CD4-positive, alpha-beta T cell treated with Interleukin-17A for 1 hour (primary cell): ENCODE data around the gene ARAP2.

ENCODE experiments used
- DNase-seq: peaks from one replicate; pipeline ENCODE4 v3.0.0-alpha.2; 2020

ARAP2 gene

DNA sequence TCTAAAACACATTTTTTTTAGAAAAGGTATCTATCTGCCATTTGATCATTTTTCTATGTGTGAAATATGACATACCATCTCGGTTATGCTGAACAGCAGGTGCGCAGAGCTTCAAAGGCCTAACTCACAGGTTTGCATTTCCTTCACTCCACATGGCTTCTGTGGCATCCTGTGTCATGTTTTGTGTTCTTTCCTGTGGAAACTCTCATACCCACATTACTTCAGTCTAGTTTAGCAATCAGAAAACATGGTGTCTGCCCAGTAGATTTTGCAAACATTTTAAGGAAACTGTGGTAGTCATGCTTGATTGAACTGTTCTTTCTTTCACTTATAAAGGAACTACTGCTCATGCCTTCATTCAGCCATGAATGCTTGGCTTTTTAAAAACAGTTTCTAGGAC, 11.3 kb upstream of the ARAP2 start:
- peak; percentile 87 for DNase-seq

DNA sequence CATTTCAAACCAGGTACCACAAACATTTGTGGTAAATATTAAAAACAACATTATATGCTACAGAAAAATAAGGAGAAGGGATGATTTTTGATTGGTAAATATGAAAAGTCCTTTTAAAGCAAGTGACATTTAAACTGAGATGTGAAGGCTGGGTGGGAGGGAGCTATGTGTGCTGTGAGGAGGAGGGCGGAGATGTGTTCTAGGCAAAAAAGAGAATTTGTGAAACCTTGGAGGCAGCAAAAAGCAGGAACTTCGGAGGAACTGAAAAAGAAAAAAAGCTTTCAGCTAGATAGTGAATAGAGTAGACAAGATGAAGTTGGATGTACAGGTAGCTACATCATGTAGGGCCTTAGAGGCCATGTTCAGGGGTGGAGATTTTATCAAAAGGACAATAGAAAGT, 10.1 kb upstream of the ARAP2 start:
- DNase-seq: no peak

DNA sequence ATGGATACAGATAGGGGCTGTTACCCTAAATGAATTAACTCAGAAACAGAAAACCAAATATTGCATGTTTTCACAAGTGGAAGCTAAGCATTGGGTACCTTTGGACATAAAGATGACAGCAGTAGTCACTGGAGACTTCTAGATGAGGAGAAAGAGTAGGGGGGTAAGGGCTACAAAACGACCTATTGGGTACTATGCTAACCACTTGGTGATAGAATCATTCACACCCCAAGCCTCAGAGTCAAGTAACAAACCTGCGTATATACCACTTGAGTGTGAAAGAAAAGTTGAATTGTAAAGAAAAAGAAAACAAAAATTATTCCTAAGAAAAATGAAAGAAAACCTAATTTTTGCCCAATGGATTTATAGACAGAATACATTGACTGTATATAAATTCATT, 7.7 kb upstream of the ARAP2 start:
- DNase-seq: peak; percentile 38

DNA sequence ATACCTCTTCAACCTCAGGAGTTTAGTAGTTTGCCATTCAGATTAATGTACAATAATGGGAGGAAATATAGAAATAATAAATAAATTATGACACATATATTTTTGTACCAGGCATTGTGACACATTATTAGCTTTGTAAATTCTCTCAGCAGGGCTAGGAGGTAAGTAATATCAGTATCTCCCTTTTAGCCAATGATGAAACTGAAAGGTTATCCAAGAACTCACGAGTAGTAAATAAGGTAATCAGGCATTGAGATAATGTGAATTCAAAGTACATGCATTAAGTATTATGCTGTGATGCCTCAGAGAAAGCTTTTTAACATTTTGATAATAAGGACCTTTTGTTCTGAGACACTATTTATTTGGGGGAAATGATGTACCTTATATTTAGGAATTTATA, 5.3 kb upstream of the ARAP2 start:
- DNase-seq: no peak

DNA sequence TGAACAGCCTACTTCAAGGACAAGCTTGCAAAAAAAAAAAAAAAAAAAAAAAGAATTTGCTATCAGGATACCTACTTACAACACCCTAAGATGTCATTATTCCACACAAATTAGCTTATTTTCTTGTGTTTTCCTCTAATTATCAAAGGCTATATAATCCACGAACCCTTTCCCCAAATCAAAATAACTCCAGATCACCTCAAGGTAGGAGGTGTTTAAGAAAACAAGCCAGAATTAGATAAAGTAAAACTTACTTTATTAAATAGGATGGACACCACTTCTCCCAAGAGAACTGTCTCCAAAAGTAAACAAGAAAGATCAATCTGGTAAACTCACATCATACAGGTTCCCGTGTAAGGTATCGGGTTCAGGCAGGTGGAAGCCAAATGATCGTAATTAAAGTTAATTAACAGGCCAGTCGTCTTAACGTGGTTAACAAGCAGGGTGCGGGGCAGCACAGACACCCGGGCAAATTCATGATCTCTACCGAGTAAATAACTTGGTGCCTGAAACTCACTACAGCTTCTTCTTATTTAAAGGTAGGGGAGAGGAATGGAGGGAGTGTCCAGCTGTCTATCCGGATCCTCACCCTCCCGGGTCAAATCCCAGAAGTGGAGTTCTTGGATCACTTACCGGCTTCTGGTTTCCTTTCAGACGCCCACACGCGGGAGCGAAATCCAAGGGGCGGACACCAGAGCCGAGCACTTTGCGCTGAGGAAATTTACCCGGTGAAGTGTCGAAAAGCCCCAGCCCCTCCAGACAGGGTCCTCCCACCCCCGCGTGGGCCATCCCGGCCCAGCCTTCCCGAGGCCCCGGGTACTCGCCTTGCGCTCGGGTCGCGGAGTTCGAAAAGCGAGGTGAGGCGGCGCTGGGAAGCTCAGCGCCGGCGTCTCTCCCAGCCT, 708 bp downstream of the ARAP2 start:
- DNase-seq: peak; percentile 55

DNA sequence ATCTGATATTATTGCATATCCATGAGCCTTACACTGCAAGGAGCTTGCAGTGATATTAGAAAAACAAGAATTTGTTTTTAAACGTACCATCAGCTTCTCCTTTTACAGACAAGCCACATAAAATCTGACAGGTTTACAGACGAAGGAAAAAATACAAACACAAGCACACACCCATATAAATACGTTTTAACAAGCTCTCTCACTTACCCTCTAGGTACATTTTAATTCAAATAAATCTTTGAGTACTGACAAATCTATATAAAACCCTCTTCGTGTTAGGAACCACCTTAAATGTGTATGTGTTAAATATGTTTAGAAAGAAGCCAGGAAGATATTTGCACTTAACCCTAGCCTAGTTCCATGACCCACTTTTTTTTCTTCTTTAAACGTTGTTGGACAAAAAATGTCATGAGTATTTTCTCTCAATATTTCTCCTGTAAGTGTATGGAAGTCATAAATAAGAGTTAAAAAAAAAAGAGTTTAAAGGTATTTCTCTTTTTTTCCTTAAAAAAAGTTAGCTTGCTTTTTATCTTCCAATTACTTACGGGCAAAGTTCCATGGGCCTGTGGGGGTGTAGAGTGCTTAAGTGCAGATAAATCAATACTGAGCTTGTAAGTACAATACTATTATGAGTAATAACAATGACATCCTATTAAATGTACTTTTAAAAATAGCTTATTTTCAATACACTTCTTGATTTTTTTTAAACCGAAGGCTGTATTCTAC, 1.5 kb downstream of the ARAP2 start:
- DNase-seq: no peak

DNA sequence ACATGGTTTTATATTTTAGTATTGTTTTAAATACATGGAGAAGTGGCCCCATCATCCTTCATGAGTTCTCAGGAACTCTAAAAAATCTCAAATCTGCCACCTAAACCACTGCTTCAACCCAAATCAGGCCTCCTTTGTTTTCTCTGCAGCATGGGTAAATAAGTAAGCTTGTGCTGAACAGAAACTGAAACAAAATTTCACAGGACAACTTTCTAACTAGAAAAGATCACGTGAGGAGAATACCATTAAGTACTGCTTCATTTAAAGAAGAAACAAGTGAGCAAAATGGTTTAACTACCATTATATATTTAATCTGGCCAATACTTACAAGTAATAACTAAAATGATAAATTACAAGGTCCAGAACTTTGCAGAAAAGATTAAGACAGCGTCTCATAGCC, 2.5 kb downstream of the ARAP2 start:
- peak; percentile 77 for DNase-seq

DNA sequence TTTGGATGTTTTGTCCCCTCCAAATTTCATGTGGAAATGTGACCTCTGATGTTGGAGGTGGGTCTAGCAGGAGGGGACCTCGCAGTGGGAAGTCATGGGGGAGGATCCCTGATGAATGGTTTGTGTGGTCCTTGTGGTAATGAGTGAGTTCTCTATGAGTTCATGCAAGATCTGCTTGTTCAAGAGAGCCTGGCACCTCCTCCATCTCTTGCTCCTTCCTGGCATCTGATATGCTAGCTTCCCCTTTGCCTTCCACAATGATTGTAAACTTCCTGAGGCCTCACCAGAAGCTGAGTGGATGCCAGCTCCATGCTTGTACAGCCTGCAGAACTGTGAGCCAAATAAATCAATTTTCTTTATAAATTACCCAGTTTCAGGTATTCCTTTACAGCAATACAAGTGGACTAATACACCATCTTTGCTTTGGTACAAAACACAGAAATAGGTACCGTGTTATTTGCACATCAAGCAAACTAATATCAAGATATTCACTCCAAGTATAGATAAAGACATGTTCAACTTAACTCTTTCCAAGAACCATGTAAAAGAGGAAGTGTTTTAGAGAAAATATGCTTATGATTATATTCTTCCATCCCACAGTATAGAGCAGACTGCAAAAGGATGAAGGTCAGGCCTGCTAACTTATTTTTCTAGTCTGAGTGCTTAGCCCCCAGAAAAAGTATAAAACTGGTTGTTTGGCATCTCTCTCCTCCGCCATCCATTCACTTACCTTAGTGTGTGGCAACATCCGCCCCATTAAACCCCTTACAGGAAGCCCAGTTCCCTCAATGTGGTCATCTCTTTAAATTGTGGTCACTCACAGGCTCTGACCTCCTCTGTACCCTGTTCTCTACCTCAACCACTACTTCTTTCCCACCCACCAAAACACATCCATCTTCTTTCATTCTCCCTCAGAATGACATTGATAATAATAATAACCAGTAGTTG, 6.7 kb downstream of the ARAP2 start:
- peak; percentile 39 for DNase-seq

DNA sequence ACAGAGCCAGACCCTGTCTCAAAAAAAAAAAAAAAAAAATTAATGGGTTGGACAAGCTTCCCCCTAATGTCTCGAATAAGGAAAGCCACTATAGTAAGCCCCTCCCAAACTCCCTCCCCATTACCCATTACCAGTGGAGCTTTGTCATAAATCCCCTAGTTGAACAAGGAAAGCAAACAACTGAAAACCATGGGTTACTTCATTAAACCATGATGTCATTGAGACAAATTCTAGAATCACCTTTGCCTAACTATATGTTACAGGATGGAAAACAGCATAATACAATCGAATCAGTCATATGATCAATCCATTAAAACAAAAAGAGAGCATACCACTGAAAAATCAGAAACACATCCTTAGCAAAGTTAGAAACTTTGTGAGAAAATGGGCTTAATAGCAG, 8.2 kb downstream of the ARAP2 start:
- DNase-seq: no peak

DNA sequence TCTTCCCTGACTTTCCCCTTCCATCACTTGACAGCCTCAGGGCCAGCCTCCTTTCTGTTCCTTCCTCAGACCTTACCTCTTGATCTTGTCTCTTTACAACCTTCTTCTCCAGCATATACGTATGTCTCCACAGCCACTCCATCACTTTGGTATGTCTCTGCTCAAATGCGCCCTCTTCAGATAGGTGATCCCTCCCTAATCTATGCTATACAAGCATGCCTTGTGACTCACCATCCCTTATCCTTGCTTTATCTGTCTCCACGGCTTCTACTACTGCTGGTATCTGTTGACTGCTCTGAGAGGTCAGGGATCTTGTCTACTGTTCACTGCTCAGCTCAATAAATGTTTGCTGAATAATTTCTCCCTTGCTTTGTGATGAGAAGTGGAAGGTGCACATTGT, 9.0 kb downstream of the ARAP2 start:
- no peak for DNase-seq

DNA sequence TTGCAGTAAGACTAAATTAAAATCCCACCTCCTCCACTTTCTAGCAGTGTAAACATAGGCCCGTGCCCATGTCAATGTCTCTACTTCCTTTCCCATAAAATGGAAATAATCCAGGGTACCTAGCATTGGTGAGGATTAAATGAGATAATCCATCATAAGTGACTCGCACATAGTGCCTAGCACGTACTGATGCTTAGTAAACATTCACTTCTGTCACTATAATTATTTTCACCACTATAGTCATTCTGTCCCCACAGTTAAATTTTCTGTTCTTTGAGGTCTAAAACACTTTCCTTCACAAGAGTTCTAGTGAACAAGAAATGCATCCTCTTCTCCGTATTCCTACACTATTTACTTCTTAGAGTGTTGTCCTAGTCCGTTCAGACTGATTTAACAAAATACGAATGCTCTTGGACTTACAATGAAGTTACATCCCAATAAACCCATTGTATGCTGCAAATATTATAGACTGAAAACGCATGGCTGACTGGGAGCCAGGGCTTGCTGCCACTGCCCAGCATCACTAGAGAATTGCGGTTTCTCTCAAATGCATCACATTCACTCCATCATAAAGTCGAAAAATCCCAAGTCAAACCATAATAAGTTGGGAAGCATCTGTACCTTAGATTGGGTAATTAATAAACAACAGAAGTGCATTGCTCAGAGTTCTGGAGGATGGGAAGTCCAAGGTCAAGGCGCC, 10.6 kb downstream of the ARAP2 start:
- no peak for DNase-seq

DNA sequence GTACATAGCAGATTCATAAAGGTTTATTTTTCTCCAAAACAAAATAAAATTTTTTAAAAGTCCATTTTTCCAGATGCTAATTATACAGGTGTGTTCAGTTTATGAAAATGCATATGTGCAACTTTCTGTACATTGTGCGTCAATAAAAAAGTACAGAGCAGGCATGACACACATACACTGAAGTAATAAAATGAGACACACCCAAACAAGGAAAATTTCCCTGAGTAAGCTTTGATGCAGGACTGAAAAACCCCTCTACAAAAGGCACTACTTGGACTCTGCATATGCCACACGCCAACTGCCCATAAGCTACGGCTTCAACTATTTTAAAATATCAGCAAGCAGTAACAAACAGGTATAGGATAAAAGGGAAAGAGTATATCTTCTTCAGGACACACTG, 13.8 kb downstream of the ARAP2 start:
- no peak for DNase-seq

DNA sequence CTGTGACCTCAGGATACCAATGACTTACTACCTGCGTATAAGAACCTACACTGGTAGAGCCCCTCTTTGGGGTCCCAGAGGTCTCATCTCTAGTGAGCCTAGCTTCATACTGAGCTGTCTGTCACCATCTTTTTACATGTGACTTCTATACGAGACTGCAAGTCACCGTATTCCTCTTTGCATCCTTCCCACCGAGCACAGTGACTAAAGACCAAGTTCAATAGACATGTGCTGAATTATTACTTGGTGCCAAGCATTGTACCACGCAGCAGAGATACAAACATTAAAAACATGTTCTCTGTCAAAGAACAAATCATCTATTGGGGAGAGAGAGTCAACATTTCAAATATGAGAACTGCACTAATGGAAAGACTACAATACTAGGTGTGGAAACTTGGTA, 16.4 kb downstream of the ARAP2 start:
- DNase-seq: no peak

DNA sequence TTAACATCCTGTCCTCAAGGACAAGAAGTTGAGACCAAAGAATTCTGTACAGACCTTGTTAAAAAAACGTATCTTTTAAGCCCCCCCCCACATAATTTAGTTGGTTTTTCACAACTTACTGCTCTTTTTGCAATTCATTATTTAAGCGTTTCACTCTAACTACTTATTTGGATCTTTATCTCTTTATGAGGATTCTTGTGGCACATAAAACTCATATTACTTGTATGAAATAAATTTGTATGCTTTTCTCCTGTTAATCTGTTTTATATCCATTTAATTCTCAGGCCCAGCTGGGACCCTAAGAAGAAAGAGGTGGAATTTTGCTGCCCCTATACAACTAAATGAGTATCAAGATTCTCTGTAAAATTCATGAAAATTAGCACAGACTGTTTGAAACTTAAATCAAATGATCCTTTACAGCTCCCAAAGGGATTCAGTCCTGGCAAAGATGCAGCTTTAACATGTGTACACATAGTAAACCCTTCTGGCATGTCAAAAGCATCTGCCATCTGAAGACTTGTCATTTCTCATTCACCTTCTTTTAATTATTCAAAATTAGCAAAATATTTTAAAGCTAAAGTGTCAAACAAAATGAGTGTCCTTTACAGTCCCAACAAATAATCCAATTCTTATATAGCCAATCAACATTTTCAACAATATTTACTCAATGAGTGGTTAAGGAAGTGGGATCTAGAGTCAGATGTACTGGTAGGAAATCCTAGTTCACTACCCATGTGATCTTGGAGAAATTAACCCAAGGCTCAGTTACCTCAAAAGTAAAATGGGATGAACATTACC, 17.7 kb downstream of the ARAP2 start:
- DNase-seq: no peak

DNA sequence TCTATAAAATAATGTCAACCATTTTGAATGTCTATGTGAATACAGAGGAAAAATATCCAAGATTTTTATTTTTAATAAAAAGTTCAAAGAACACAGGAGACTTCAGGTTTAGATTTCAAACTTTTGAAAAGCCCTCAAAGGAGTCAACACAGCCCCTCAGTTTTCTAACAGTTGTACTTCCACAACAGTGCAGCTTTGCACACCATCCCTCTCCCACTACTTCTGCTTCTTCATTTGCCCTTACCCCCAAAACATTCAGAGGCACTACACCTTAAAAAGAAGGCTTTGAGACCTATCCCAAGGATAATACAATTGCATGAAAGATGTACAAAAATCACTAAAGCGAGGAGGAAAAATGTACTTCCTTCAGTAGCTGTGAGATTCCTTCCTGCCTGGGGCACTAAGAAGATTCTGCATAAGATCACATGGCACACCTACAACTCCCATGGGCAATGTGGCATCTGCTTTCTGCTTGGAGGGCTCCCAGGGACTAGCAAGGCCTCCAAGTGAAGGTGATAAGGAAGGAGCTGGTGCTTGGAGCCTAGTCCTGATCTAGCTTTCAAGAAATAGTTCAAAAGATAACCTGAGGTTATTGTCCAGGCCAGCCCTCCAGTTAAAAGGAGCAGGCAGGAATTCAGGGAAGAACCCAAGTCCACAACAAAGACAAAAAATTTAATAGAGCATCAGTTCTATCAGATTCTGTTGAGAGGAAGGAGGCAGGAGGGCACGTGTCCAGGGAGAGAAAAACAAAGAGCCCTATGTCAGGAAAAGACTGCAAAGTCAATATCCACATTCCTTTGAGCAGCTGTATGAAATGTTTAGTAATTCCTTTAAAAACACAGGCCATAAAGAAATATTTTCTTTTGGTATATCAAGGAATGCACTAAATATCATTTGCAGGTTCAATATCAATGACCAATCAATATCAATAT, 19.1 kb downstream of the ARAP2 start:
- no peak for DNase-seq

DNA sequence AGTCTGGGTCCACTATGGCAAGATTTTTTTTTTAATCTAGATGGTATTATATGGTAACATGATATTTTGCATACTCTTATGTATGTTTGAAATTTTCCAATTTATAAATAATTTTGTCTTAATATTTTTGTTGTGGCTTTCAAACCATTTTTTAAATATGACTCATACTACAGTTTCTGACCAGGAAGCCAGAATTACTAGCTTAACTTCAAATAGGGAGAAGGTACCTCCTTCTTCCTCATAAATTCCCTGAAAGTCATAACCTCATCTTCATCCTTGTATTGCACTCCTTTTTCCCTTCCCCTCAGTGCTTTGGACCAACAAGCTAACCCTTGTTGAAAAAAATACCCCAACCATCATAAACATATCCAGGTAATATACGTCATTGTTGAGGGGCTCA, 21.6 kb downstream of the ARAP2 start:
- DNase-seq: no peak

DNA sequence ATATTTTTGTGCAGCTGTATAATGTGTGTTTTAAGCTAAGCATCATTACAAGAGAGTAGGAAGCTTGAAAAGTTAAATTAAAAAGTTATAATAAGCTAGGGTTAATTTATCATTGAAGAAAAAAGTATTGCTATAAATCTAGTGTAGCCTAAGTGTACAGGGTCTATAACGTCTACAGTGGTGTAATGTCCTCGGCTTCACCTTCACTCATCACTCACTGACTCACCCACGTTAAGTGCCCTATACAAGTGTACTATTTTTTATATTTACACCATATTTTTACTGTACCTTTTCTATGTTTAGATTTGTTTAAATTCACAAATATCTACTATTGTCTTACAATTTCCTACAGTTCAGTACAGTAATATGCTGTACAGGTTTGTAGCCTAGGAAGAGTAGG, 23.5 kb downstream of the ARAP2 start:
- no peak for DNase-seq

DNA sequence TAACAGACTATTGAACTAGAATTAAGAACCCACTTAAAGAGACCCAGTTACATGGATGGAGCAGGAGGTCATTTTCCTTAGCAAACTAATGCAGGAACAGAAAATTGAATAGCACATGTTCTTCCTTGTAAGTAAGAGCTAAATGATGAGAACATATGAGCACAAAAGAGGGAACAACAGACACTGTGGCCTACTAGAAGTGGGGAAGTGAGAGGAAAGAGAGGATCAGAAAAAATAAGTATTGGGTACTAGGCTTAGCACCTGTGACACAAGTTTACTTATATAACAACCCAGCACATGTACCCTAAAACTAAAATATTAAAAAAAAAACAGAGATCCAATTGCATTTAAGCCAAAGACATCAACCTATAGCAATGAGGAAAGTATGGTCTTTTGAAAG, 26.2 kb downstream of the ARAP2 start:
- DNase-seq: no peak

DNA sequence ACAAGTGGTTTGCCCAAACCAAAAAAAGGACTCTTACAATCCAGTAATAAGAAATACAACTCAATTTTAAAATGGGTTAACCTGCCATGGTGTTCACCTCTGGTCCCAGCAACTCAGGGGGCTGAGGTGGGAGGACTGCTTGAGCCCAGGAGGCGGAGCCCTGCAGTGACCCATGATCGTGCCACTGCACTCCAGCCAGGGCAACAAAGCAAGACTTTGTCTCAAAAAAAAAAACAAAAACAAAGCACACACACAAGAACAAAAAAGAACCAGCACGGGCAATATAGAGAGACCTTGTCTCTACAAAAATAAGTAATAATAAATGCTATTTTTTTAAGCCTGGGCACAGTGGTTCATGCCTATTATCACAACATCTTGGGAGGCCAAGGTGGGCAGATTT, 28.7 kb downstream of the ARAP2 start:
- no peak for DNase-seq

DNA sequence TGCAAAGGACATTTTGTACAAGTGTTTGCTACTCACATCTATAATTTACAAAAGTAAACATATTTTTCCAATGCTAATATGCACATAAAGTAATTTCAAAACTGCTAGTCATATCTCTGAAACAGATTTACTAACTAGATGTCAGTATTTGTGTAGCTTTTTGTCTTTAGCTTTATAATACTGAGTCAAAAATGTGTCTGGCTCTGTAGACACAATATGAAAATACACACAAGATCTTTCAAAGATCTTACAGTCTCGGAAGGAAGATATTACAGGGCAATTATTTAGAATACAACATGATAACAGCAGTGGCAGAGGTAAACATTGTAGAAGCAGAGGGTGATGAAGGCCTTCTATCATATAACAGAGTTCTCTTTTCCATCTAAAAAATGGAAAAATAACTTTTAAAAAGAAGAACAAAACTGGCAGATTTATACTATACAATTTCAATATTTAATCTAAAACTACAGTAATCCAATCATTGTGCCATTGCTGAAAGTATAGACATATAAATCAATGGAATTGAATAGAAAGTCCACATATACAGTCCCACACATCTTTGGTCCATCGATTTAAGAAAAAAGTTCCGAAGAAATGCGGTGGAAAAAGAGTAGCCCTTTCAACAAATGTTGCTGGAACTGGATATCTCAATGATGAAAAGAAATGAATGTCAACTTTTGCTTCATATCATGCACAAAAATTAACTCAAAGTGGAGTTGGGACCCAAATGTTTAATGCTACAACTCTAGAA, 29.4 kb downstream of the ARAP2 start:
- DNase-seq: no peak
